K562 (cell line): Measurements from ENCODE around the gene ZNF488. TPM values are rescaled to one million over a fixed set of nuclear protein-coding genes. Genes with fewer than 3 reads are reported as not detected.

Source experiments
- ARNT ChIP-seq, 2 experiments: fragments of 450-650 bp; IDR thresholded peaks; 2 replicates each; pipeline ENCODE4 v1.6.1; 2016; ENCODE audit warnings: mild to moderate bottlenecking in 1 of 2
- CBFB ChIP-seq: sonication (generic); formaldehyde crosslinking; IDR thresholded peaks from 2 replicates; pipeline ENCODE4 v1.4.0; 2020; ENCODE audit warnings: mild to moderate bottlenecking, missing genetic modification reagents
- HIVEP1 ChIP-seq: fragments of 250-450 bp; sonication (Bioruptor Pico); IDR thresholded peaks from 2 replicates; pipeline ENCODE4 v1.4.0; 2020; ENCODE audit warnings: mild to moderate bottlenecking
- IRF2 ChIP-seq: sonication (generic); formaldehyde crosslinking; IDR thresholded peaks from 2 replicates; pipeline ENCODE4 v1.8.1; 2022; ENCODE audit warnings: mild to moderate bottlenecking, missing genetic modification reagents
- MAFF ChIP-seq: IDR thresholded peaks from 2 replicates; pipeline ENCODE4 v1.6.1; 2012; ENCODE audit warnings: low read length, improper control_type of control experiment
- NEUROD1 ChIP-seq: fragments of 150-350 bp; IDR thresholded peaks from 2 replicates; pipeline ENCODE4 v1.6.1; 2014; ENCODE audit warnings: borderline replicate concordance, low read length, low read depth; ENCODE audit not compliant: partially characterized antibody
- NONO ChIP-seq, 2 experiments: fragments of 200-400 bp in 1 of 2; fragments of 450-650 bp in 1 of 2; formaldehyde crosslinking in 1 of 2; IDR thresholded peaks; 2 replicates each; pipeline ENCODE4 v1.6.1; 2017; ENCODE audit warnings: low read depth in 2 of 2, mild to moderate bottlenecking in 2 of 2, moderate library complexity in 2 of 2, low read length in 1 of 2
- PYGO2 ChIP-seq: fragments of 450-650 bp; IDR thresholded peaks from 2 replicates; pipeline ENCODE4 v1.6.1; 2016; ENCODE audit warnings: mild to moderate bottlenecking, missing genetic modification characterization, moderate library complexity, missing compliant biosample characterization
- SMARCB1 ChIP-seq: IDR thresholded peaks from 2 replicates; pipeline ENCODE4 v1.6.1; 2011; ENCODE audit warnings: improper control_type of control experiment, low read depth; ENCODE audit not compliant: insufficient read length
- SNIP1 ChIP-seq: fragments of 450-650 bp; IDR thresholded peaks from 2 replicates; pipeline ENCODE4 v1.7.1; 2017; ENCODE audit warnings: low read depth, mild to moderate bottlenecking
- polyA plus RNA-seq, 8 experiments: library from polyadenylated mRNA; depleted of rRNA in 4 of 8; stranded (reverse) in 5 of 8; unstranded in 3 of 8; fragments of >200 nt; fragmentation: Nextera tagmentation in 2 of 8; fragmentation: Illumina TruSeq in 1 of 8; extraction: Ambion mirVana in 2 of 8; extraction: Trizol in 1 of 8; gene quantifications; 2 replicates each; pipeline versions ENCODE4 v1.2.1 to v1.2.3, GENCODE V29; 2011 to 2014; ENCODE audit warnings: inconsistent platforms in 1 of 8, missing spikeins in 1 of 8
- total RNA-seq, 7 experiments: library from RNA; depleted of rRNA in 6 of 7; stranded (reverse); fragments of >200 nt in 6 of 7; fragmentation: Illumina TruSeq in 2 of 7; extraction: Trizol in 2 of 7; gene quantifications; 2 replicates each; pipeline versions ENCODE4 v1.2.1 to v1.2.3, GENCODE V29; 2011 to 2021; ENCODE audit warnings: low replicate concordance in 1 of 7
- TF ChIP-seq, protein P1 (sequence below): fragments of 450-650 bp; IDR thresholded peaks from 2 replicates; pipeline ENCODE4 v1.6.1; 2017; ENCODE audit warnings: antibody characterized with exemption, mild to moderate bottlenecking
- TF ChIP-seq, protein P2 (sequence below): sonication (generic); formaldehyde crosslinking; IDR thresholded peaks from 2 replicates; pipeline ENCODE4 v1.8.0; 2022; ENCODE audit warnings: mild to moderate bottlenecking, missing genetic modification reagents
- TF ChIP-seq, protein P3 (sequence below): fragments of 250-450 bp; sonication (Bioruptor Pico); IDR thresholded peaks from 2 replicates; pipeline ENCODE4 v1.8.0; 2021; ENCODE audit warnings: moderate library complexity, mild to moderate bottlenecking, inconsistent platforms
- TF ChIP-seq, protein P4 (sequence below): sonication (generic); IDR thresholded peaks from 2 replicates; pipeline ENCODE4 v1.6.1; 2016
- TF ChIP-seq, protein P5 (sequence below): fragments of 450-650 bp; conservative IDR thresholded peaks from 2 replicates; pipeline ENCODE4 v1.6.1; 2016; ENCODE audit warnings: missing genetic modification characterization, low read depth, mild to moderate bottlenecking, control low read depth, missing compliant biosample characterization
- TF ChIP-seq, protein P6 (sequence below): sonication (generic); formaldehyde crosslinking; IDR thresholded peaks from 2 replicates; pipeline ENCODE4 v1.8.0; 2022; ENCODE audit warnings: mild to moderate bottlenecking, missing genetic modification reagents

ZNF488 gene
- total and polyA plus RNA-seq, 9 of the 15 experiments (the other 6 are each of a cell fraction or from before 2014, with no cell fraction given) = 0.03 to 0.09 (median 0.05) TPM; not detected in 3

DNA sequence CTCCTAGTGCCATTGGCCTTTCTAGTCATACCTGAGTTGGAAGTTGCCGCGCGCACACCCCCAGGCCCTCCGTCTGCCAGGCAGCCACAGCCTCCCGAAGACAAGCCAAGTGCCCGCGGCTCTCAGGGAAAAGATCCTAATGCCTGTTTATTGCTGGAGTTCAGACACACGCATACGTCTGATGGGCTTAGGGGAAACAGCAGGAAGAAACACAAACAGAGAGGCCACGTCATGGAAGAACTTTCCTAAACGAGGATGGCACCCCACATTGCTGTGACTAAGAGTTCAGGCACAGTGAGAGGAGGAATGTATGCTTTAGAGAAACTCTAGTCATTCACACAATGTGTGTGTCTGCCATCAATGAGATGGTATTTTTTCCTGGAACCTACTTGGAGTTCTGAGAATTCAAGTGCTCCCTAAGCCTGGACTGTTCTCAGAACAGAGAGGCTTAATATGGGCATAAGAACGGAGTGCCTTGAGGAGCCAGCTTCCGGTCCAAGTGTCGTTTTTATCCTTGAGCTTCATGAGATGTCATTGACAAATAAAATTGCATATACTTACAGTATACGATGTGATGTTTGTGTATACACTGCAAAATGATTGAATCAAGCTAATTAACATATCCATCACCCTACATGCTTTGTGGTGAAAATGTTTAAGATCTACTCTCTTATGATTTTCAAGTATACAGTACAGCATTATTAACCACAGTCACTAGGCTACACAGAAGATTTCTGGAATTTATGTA, 47.5 kb downstream of the ZNF488 start (continued):
- TF ChIP-seq HIVEP1 (CRISPR knock-in tag) = no peak
- no peak for TF ChIP-seq SMARCB1
- no peak for TF ChIP-seq NEUROD1
- TF ChIP-seq, protein P1, sequence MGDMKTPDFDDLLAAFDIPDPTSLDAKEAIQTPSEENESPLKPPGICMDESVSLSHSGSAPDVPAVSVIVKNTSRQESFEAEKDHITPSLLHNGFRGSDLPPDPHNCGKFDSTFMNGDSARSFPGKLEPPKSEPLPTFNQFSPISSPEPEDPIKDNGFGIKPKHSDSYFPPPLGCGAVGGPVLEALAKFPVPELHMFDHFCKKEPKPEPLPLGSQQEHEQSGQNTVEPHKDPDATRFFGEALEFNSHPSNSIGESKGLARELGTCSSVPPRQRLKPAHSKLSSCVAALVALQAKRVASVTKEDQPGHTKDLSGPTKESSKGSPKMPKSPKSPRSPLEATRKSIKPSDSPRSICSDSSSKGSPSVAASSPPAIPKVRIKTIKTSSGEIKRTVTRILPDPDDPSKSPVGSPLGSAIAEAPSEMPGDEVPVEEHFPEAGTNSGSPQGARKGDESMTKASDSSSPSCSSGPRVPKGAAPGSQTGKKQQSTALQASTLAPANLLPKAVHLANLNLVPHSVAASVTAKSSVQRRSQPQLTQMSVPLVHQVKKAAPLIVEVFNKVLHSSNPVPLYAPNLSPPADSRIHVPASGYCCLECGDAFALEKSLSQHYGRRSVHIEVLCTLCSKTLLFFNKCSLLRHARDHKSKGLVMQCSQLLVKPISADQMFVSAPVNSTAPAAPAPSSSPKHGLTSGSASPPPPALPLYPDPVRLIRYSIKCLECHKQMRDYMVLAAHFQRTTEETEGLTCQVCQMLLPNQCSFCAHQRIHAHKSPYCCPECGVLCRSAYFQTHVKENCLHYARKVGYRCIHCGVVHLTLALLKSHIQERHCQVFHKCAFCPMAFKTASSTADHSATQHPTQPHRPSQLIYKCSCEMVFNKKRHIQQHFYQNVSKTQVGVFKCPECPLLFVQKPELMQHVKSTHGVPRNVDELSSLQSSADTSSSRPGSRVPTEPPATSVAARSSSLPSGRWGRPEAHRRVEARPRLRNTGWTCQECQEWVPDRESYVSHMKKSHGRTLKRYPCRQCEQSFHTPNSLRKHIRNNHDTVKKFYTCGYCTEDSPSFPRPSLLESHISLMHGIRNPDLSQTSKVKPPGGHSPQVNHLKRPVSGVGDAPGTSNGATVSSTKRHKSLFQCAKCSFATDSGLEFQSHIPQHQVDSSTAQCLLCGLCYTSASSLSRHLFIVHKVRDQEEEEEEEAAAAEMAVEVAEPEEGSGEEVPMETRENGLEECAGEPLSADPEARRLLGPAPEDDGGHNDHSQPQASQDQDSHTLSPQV = peak; percentile 87
- TF ChIP-seq NONO (IDR thresholded peaks at IDR 0.05; ENCODE audit: low read depth in 2 of 2, low read length in 1 of 2) = no peak
- TF ChIP-seq PYGO2 (tag) = no peak
- 0 out of 2 replicates have a peak, but pooled peaks have one; percentile 23 for TF ChIP-seq MAFF
- TF ChIP-seq, protein P2, sequence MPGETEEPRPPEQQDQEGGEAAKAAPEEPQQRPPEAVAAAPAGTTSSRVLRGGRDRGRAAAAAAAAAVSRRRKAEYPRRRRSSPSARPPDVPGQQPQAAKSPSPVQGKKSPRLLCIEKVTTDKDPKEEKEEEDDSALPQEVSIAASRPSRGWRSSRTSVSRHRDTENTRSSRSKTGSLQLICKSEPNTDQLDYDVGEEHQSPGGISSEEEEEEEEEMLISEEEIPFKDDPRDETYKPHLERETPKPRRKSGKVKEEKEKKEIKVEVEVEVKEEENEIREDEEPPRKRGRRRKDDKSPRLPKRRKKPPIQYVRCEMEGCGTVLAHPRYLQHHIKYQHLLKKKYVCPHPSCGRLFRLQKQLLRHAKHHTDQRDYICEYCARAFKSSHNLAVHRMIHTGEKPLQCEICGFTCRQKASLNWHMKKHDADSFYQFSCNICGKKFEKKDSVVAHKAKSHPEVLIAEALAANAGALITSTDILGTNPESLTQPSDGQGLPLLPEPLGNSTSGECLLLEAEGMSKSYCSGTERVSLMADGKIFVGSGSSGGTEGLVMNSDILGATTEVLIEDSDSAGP (CRISPR knock-in tag) = no peak
- TF ChIP-seq ARNT (IDR thresholded peaks at IDR 0.05) = 0 out of 4 replicates have a peak, but pooled peaks of 1 of the 2 experiments have one; percentile 58
- no peak for TF ChIP-seq SNIP1
- no peak for TF ChIP-seq IRF2 (CRISPR knock-in tag)
- no peak for TF ChIP-seq CBFB (CRISPR knock-in tag)
- TF ChIP-seq, protein P3, sequence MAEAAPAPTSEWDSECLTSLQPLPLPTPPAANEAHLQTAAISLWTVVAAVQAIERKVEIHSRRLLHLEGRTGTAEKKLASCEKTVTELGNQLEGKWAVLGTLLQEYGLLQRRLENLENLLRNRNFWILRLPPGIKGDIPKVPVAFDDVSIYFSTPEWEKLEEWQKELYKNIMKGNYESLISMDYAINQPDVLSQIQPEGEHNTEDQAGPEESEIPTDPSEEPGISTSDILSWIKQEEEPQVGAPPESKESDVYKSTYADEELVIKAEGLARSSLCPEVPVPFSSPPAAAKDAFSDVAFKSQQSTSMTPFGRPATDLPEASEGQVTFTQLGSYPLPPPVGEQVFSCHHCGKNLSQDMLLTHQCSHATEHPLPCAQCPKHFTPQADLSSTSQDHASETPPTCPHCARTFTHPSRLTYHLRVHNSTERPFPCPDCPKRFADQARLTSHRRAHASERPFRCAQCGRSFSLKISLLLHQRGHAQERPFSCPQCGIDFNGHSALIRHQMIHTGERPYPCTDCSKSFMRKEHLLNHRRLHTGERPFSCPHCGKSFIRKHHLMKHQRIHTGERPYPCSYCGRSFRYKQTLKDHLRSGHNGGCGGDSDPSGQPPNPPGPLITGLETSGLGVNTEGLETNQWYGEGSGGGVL = no peak
- TF ChIP-seq, protein P4, sequence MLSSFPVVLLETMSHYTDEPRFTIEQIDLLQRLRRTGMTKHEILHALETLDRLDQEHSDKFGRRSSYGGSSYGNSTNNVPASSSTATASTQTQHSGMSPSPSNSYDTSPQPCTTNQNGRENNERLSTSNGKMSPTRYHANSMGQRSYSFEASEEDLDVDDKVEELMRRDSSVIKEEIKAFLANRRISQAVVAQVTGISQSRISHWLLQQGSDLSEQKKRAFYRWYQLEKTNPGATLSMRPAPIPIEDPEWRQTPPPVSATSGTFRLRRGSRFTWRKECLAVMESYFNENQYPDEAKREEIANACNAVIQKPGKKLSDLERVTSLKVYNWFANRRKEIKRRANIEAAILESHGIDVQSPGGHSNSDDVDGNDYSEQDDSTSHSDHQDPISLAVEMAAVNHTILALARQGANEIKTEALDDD = no peak
- TF ChIP-seq, protein P5, sequence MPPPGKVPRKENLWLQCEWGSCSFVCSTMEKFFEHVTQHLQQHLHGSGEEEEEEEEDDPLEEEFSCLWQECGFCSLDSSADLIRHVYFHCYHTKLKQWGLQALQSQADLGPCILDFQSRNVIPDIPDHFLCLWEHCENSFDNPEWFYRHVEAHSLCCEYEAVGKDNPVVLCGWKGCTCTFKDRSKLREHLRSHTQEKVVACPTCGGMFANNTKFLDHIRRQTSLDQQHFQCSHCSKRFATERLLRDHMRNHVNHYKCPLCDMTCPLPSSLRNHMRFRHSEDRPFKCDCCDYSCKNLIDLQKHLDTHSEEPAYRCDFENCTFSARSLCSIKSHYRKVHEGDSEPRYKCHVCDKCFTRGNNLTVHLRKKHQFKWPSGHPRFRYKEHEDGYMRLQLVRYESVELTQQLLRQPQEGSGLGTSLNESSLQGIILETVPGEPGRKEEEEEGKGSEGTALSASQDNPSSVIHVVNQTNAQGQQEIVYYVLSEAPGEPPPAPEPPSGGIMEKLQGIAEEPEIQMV (tag) = 0 out of 2 replicates have a peak, but pooled peaks have one; percentile 52
- TF ChIP-seq, protein P6, sequence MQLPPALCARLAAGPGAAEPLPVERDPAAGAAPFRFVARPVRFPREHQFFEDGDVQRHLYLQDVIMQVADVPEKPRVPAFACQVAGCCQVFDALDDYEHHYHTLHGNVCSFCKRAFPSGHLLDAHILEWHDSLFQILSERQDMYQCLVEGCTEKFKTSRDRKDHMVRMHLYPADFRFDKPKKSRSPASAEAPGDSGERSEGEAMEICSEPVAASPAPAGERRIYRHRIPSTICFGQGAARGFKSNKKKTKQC = no peak
